Endodermal cell (in vitro differentiated cells): Measurements from ENCODE around the gene DDX20. TPM values are rescaled to one million over a fixed set of nuclear protein-coding genes. Genes with fewer than 3 reads are reported as not detected.

Experiments used
- DNase-seq: peaks from one replicate; pipeline ENCODE4 v3.0.0-alpha.2; 2017
- H3K27ac ChIP-seq: 2 replicates; pipeline ENCODE4 v1.5.1; 2013; ENCODE audit warnings: mild to moderate bottlenecking, low read depth, low read length, moderate library complexity
- H3K27me3 ChIP-seq: 2 replicates; pipeline ENCODE4 v1.6.1; 2013; ENCODE audit warnings: mild to moderate bottlenecking, low read length, moderate library complexity; ENCODE audit not compliant: insufficient read depth, control insufficient read depth, poor library complexity, severe bottlenecking
- H3K36me3 ChIP-seq: 2 replicates; pipeline ENCODE4 v1.7.0; 2013; ENCODE audit warnings: mild to moderate bottlenecking, low read length, moderate library complexity; ENCODE audit not compliant: control insufficient read depth, insufficient read depth
- H3K4me1 ChIP-seq: one replicate; pipeline ENCODE4 v1.7.0; 2013; ENCODE audit warnings: low read length; ENCODE audit not compliant: control insufficient read depth, insufficient read depth
- H3K4me3 ChIP-seq: 2 replicates; pipeline ENCODE4 v1.5.1; 2013; ENCODE audit warnings: mild to moderate bottlenecking, low read length, moderate library complexity
- H3K9ac ChIP-seq: 2 replicates; pipeline ENCODE4 v1.6.1; 2013; ENCODE audit warnings: mild to moderate bottlenecking, low read length, moderate library complexity; ENCODE audit not compliant: poor library complexity, severe bottlenecking; ENCODE audit errors: extremely low read depth
- H3K9me3 ChIP-seq: 2 replicates; pipeline ENCODE4 v1.6.1; 2013; ENCODE audit warnings: mild to moderate bottlenecking, low read length, moderate library complexity; ENCODE audit not compliant: control insufficient read depth
- H3K27ac Mint-ChIP-seq: 2 replicates; pipeline ENCODE4 v1.8.0; 2020; ENCODE audit warnings: mixed read lengths
- H3K27me3 Mint-ChIP-seq: 2 replicates; pipeline ENCODE4 v1.8.0; 2021; ENCODE audit warnings: mild to moderate bottlenecking, mixed read lengths; ENCODE audit not compliant: insufficient read depth
- H3K36me3 Mint-ChIP-seq: 2 replicates; pipeline ENCODE4 v1.8.0; 2020; ENCODE audit warnings: low read depth, mixed read lengths
- H3K4me1 Mint-ChIP-seq: 2 replicates; pipeline ENCODE4 v1.8.0; 2020; ENCODE audit warnings: mixed read lengths
- H3K4me3 Mint-ChIP-seq: 2 replicates; pipeline ENCODE4 v1.8.0; 2020; ENCODE audit warnings: mild to moderate bottlenecking, moderate library complexity, mixed read lengths
- H3K9me3 Mint-ChIP-seq: 2 replicates; pipeline ENCODE4 v1.8.0; 2020; ENCODE audit warnings: mild to moderate bottlenecking, mixed read lengths
- CTCF ChIP-seq: fragments of 200-600 bp; sonication (generic); conservative IDR thresholded peaks from 2 replicates; pipeline ENCODE4 v1.5.0; 2021; ENCODE audit warnings: antibody characterized with exemption, mild to moderate bottlenecking
- WGBS, 2 experiments: methylation state at CpG; one replicate each; pipeline versions ENCODE4 v1.1.5 to v1.1.7; 2013; ENCODE audit warnings: missing lambda C conversion rate in 2 of 2, mixed read lengths in 1 of 2; ENCODE audit not compliant: insufficient coverage in 1 of 2, insufficient read length in 1 of 2; 5-methylcytosine and 5-hydroxymethylcytosine counted together
- total RNA-seq, 2 donors: library from RNA; stranded (reverse); fragmentation: NEBNext Ultra II Directional in 1 of 2; extraction: Animal tissue kit (Norgen Biotek cat#: 25700) in 1 of 2; gene quantifications; 2 replicates in 1 of 2; 3 replicates in 1 of 2; pipeline ENCODE4 v1.2.1, GENCODE V29; 2021

Gene DDX20
- total RNA-seq, 2 donors from 2014 or later, result 19.4 to 19.8 TPM

GRCh38 chr1:111802110-111802509 is 46.4 kb downstream of the DDX20 start:
- Histone ChIP-seq H3K36me3 (no peaks in the 10 kb centered on the region), H3K27ac (no peak overlapping the region), H3K4me1 (no peaks in the 10 kb centered on the region), H3K9ac (no peak overlapping the region), H3K27me3 (no peaks in the 10 kb centered on the region), H3K9me3 (peaks cover 9% of the 10 kb centered on the region), H3K4me3 (no peak overlapping the region)
- WGBS, 2 experiments, result 91 to 92% methylated on average over 4 to 6 of the region's 6 CpGs
- no peak for TF ChIP-seq CTCF
- H3K27me3 Mint-ChIP-seq, result peaks cover 3% of the 10 kb centered on the region
- DNase-seq, result no peak
- no peak overlapping the region for H3K27ac Mint-ChIP-seq
- H3K4me3 Mint-ChIP-seq, result no peak overlapping the region
- H3K9me3 Mint-ChIP-seq, result peaks cover 3% of the 10 kb centered on the region
- H3K36me3 Mint-ChIP-seq, result no peaks in the 10 kb centered on the region
- no peaks in the 10 kb centered on the region for H3K4me1 Mint-ChIP-seq

- H3K27ac ChIP-seq, result no peak overlapping the region
- no peaks in the 10 kb centered on the region for H3K36me3 ChIP-seq
- Mint-ChIP-seq H3K4me3 (no peak overlapping the region), H3K27ac (no peak overlapping the region), H3K9me3 (peaks cover 3% of the 10 kb centered on the region), H3K27me3 (peaks cover 3% of the 10 kb centered on the region), H3K36me3 (no peaks in the 10 kb centered on the region), H3K4me1 (no peaks in the 10 kb centered on the region)
- 89 to 100% methylated on average over 2 to 5 of the region's 5 CpGs for WGBS, 2 experiments
- no peaks in the 10 kb centered on the region for H3K27me3 ChIP-seq
- H3K9ac ChIP-seq, result no peak overlapping the region
- no peak overlapping the region for H3K4me3 ChIP-seq
- TF ChIP-seq CTCF, result no peak
- no peaks in the 10 kb centered on the region for H3K4me1 ChIP-seq
- no peak for DNase-seq
- peaks cover 9% of the 10 kb centered on the region for H3K9me3 ChIP-seq
These were observed 47.3 kb downstream of the DDX20 start for GRCh38 chr1:111802984-111803383.

- Mint-ChIP-seq H3K4me1 (no peaks in the 10 kb centered on the region), H3K36me3 (no peaks in the 10 kb centered on the region), H3K27me3 (peaks cover 3% of the 10 kb centered on the region), H3K9me3 (peaks cover 3% of the 10 kb centered on the region), H3K4me3 (no peak overlapping the region), H3K27ac (no peak overlapping the region)
- Histone ChIP-seq H3K27me3 (no peaks in the 10 kb centered on the region), H3K9ac (no peak overlapping the region), H3K9me3 (peaks cover 7% of the 10 kb centered on the region), H3K36me3 (no peaks in the 10 kb centered on the region), H3K4me1 (no peaks in the 10 kb centered on the region), H3K27ac (no peak overlapping the region), H3K4me3 (no peak overlapping the region)
- no peak for DNase-seq
- TF ChIP-seq CTCF, result no peak
- 93% methylated on average over 4 to 5 of the region's 5 CpGs for WGBS, 2 experiments
These were observed 48.2 kb downstream of the DDX20 start for GRCh38 chr1:111803951-111804350.
